ENCODE results near the gene HLA-G.
"Not testable (repeated sequence)": the region's sequence is repeated elsewhere in the genome, so short reads cannot be mapped to it uniquely, and the experiment has no call there.

The HLA-G gene

DNA sequence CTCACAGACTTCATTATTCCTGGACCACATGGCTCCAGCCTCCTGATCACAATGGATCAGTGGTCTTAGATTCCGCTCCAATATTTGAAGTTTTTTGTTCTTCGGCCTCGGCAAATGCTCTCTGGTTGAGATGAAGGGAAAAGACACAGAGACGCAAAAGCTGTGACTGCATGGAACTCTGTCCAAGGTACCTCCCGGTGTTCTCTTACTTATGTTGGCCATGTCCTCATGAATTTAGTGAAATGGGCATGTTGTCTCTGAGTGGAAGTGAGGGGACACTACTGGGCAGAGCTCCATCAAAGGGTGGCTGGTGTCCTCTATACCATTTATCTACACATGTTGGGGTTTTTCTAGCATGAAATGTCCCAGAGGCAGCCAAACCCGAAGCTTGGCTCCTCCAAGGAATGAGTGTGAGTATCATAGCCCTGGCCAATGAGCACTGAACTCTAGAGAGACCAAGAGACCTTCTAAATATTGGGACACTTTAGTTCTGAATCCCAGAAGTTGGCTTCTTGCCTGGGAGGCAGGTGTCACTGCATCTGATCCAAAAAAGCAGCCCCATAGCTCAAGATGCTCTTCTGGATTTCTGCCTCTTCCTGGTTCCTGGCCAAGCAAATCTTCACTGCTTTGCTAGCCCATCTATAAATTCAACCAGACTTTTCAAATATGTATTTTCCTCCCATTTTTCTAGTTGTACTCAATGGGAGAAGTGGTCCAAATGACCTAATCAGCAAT is 34.1 kb downstream of the HLA-G start:
- no peak overlapping the region for H2AFZ ChIP-seq (ENCODE audit: low read depth, low read length)
- H3K4me3 ChIP-seq (ENCODE audit: low read length): no peak overlapping the region
- no peaks in the 10 kb centered on the region for H3K9me3 ChIP-seq (ENCODE audit: low read length)
- no peaks in the 10 kb centered on the region for H3K36me3 ChIP-seq (ENCODE audit: insufficient read depth, low read length)
- H3K4me1 ChIP-seq (ENCODE audit: insufficient read depth, low read length): no peaks in the 10 kb centered on the region
- H3K27me3 ChIP-seq (ENCODE audit: insufficient read depth, low read length): peaks cover 25% of the 10 kb centered on the region

GRCh38 chr6:29864037-29864810 is 36.6 kb downstream of the HLA-G start:
- peaks cover 25% of the 10 kb centered on the region for H3K27me3 ChIP-seq (ENCODE audit: insufficient read depth, low read length)

GRCh38 chr6:29865631-29866030 is 38.0 kb downstream of the HLA-G start:
- Histone ChIP-seq H3K4me1 (ENCODE audit: insufficient read depth, low read length) (no peaks in the 10 kb centered on the region), H3K27me3 (ENCODE audit: insufficient read depth, low read length) (peaks cover 25% of the 10 kb centered on the region), H3K9me3 (ENCODE audit: low read length) (no peaks in the 10 kb centered on the region), H3K36me3 (ENCODE audit: insufficient read depth, low read length) (no peaks in the 10 kb centered on the region), H3K4me3 (ENCODE audit: low read length) (no peak overlapping the region), H2AFZ (ENCODE audit: low read depth, low read length) (no peak overlapping the region)

More at GRCh38 chr6:29864037-29864810, 36.6 kb downstream of the HLA-G start:
- Histone ChIP-seq H3K36me3 (ENCODE audit: insufficient read depth, low read length) (no peaks in the 10 kb centered on the region), H2AFZ (ENCODE audit: low read depth, low read length) (no peak overlapping the region), H3K4me1 (ENCODE audit: insufficient read depth, low read length) (no peaks in the 10 kb centered on the region), H3K9me3 (ENCODE audit: low read length) (no peaks in the 10 kb centered on the region), H3K4me3 (ENCODE audit: low read length) (no peak overlapping the region)

GRCh38 chr6:29870104-29870503 is 42.5 kb downstream of the HLA-G start:
- no peak overlapping the region for H3K4me3 ChIP-seq (ENCODE audit: low read length)
- peaks cover 6% of the 10 kb centered on the region for H3K27me3 ChIP-seq (ENCODE audit: insufficient read depth, low read length)
- H3K4me1 ChIP-seq (ENCODE audit: insufficient read depth, low read length): no peaks in the 10 kb centered on the region
- no peaks in the 10 kb centered on the region for H3K9me3 ChIP-seq (ENCODE audit: low read length)
- H3K36me3 ChIP-seq (ENCODE audit: insufficient read depth, low read length): no peaks in the 10 kb centered on the region
- H2AFZ ChIP-seq (ENCODE audit: low read depth, low read length): no peak overlapping the region

GRCh38 chr6:29872791-29873190 is 45.2 kb downstream of the HLA-G start:
- Histone ChIP-seq H3K27me3 (ENCODE audit: insufficient read depth, low read length) (no peaks in the 10 kb centered on the region), H3K4me1 (ENCODE audit: insufficient read depth, low read length) (no peaks in the 10 kb centered on the region), H3K4me3 (ENCODE audit: low read length) (no peak overlapping the region), H2AFZ (ENCODE audit: low read depth, low read length) (no peak overlapping the region), H3K9me3 (ENCODE audit: low read length) (no peaks in the 10 kb centered on the region), H3K36me3 (ENCODE audit: insufficient read depth, low read length) (no peaks in the 10 kb centered on the region)

GRCh38 chr6:29875257-29875656 is 47.6 kb downstream of the HLA-G start:
- Histone ChIP-seq H3K9me3 (ENCODE audit: low read length) (no peaks in the 10 kb centered on the region), H3K27me3 (ENCODE audit: insufficient read depth, low read length) (no peaks in the 10 kb centered on the region), H3K36me3 (ENCODE audit: insufficient read depth, low read length) (no peaks in the 10 kb centered on the region), H3K4me1 (ENCODE audit: insufficient read depth, low read length) (no peaks in the 10 kb centered on the region), H2AFZ (ENCODE audit: low read depth, low read length) (no peak overlapping the region), H3K4me3 (ENCODE audit: low read length) (no peak overlapping the region)

DNA sequence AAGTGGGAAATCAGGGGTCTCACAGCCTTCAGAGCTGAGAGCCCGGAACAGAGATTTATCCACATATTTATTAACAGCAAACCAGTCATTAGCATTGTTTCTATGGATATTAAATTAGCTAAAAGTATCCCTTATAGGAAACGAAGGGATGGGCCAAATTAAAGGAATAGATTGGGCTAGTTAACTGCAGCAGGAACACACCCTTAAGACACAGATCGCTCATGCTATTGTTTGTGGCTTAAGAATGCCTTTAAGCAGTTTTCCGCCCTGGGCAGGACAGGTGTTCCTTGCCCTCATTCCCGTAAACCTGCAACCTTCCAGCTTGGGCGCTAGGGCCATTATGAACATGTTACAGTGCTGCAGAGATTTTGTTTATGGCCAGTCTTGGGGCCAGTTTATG is 48.1 kb downstream of the HLA-G start:
- H3K36me3 ChIP-seq (ENCODE audit: insufficient read depth, low read length); H3K4me1 ChIP-seq (ENCODE audit: insufficient read depth, low read length); H3K27me3 ChIP-seq (ENCODE audit: insufficient read depth, low read length); H3K4me3 ChIP-seq (ENCODE audit: low read length); H2AFZ ChIP-seq (ENCODE audit: low read depth, low read length); H3K9me3 ChIP-seq (ENCODE audit: low read length): not testable (repeated sequence)

All from neuron (in vitro differentiated cells).